Measurements from ENCODE around the gene PEX11G. TPM values are rescaled to one million over a fixed set of nuclear protein-coding genes. Genes with fewer than 3 reads are reported as not detected.

Gene PEX11G
- total and polyA plus RNA-seq, 10 of the 15 experiments (the other 5 are each of a cell fraction or from before 2014, with no cell fraction given) = 0.05 to 1.8 (median 0.73) TPM; not detected in 1

DNA sequence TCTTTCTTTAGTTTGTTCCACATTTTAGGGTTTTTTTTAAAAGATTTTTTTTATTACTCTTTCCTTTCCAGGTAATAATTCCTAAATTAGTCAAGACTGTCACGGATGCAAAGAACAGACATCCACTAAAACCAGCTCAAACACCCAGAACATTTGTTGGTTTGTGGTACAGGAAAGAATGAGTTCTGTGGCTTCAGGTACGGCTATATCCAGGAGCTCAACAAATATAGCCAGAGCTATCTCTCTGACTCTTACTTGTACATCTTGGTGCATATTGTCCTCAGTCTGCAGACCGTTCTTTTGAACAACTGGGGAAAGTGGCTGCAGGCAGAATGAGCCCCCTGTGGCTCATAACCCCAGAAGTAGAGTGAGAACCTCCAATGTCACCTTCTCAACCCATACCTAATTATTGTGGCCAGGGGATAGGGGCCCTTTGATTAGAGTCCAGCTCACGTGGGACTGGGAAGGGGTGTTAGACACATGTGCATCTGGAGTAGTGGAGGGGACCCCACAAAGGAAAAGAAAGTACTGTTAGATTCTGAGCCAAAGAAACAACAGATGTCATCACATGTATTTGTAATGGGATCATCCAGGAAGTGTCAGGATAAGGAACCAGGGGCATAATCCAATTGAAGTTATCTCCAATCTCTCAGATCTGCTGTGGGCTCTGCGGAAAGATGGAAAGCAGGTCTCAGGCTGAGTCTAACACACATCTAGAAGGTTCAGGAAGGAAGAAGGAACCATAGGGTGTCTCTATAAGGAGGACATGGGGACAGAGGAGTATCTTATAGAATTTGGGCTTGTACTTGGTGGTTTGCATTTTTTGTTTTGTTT lies 25.2 kb upstream of the PEX11G start (continued):
- TF ChIP-seq, protein P1, sequence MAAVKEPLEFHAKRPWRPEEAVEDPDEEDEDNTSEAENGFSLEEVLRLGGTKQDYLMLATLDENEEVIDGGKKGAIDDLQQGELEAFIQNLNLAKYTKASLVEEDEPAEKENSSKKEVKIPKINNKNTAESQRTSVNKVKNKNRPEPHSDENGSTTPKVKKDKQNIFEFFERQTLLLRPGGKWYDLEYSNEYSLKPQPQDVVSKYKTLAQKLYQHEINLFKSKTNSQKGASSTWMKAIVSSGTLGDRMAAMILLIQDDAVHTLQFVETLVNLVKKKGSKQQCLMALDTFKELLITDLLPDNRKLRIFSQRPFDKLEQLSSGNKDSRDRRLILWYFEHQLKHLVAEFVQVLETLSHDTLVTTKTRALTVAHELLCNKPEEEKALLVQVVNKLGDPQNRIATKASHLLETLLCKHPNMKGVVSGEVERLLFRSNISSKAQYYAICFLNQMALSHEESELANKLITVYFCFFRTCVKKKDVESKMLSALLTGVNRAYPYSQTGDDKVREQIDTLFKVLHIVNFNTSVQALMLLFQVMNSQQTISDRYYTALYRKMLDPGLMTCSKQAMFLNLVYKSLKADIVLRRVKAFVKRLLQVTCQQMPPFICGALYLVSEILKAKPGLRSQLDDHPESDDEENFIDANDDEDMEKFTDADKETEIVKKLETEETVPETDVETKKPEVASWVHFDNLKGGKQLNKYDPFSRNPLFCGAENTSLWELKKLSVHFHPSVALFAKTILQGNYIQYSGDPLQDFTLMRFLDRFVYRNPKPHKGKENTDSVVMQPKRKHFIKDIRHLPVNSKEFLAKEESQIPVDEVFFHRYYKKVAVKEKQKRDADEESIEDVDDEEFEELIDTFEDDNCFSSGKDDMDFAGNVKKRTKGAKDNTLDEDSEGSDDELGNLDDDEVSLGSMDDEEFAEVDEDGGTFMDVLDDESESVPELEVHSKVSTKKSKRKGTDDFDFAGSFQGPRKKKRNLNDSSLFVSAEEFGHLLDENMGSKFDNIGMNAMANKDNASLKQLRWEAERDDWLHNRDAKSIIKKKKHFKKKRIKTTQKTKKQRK (IDR thresholded peaks at IDR 0.05; ENCODE audit: low read depth, low read length) = no peak

DNA sequence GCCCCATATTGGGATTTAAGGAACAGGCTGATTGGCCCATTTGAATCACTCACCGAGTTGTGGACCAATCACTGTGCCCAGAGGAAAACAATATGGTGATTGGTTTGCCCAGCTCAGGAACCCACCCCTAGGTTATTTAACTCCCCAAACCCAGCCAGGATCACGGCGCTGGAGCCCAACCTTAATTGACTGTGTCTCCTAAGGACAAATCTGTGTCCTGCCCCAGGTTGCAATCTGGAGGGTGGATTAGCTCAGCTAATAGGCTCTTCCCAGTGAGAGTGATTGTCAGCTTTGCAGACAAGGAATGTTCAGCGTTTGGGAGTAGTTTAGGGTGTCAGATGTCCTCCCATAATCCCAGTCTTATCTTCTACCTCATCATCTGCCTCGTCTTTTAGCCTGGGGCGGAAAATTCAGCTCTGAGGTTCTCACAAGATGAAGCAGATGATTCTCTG lies 23.6 kb upstream of the PEX11G start:
- ATAC-seq = no peak
- no peak for FAIRE-seq
- Histone ChIP-seq H3K4me1 (ENCODE audit: control insufficient read depth, insufficient read depth, low read length) (no peaks in the 10 kb centered on the region), H3K4me3 (no peak overlapping the region), H3K79me2 (ENCODE audit: control insufficient read depth, insufficient read depth, low read length) (no peaks in the 10 kb centered on the region), H3K36me3 (ENCODE audit: control insufficient read depth in 2 of 2, insufficient read depth in 2 of 2, low read length in 1 of 2) (no peaks in the 10 kb centered on the region), H2AFZ (ENCODE audit: control insufficient read depth, low read depth, low read length) (no peak overlapping the region), H3K27ac (ENCODE audit: control insufficient read depth, insufficient read depth) (no peak overlapping the region), H3K9me3 (replicated peaks; ENCODE audit: control insufficient read depth, insufficient read depth, low read length) (no peaks in the 10 kb centered on the region), H4K20me1 (ENCODE audit: control insufficient read depth, insufficient read depth) (no peaks in the 10 kb centered on the region), H3K9ac (ENCODE audit: control insufficient read depth, insufficient read depth, low read length) (no peak overlapping the region), H3K27me3 (replicated peaks in 1 of 2; ENCODE audit: control insufficient read depth in 2 of 2, insufficient read depth in 2 of 2, low read length in 1 of 2) (peaks cover 3 to 4% of the 10 kb centered on the region in 2 experiments; a peak in 2 of 4 replicates), H3K4me2 (ENCODE audit: control insufficient read depth, insufficient read depth) (no peak overlapping the region)
- no peak for DNase-seq (ENCODE audit: low read depth, low spot score)
- WGBS (ENCODE audit: insufficient coverage, insufficient replicate concordance, low lambda C conversion rate, missing lambda C conversion rate) = 22% methylated on average over 6 of the region's 6 CpGs
- ChIA-PET POLR2A (no interaction called here), RAD21 (ENCODE audit: unreplicated experiment) (no interaction called here), CTCF (interaction anchor here (2.2 kb wide), 1 partner anchor 56 kb away, joined by 5 read pairs; no protein-coding TSS in a partner anchor), SMC1A (ENCODE audit: uncharacterized antibody, unreplicated experiment) (interaction anchor here (1.1 kb wide), 1 partner anchor 116 kb away, joined by 3 read pairs; no protein-coding TSS in a partner anchor)
- intact Hi-C loops (cut with micrococcal nuclease; ENCODE audit: unreplicated experiment) (no loop called here), in situ Hi-C loops (cut with MboI) (no loop called here)
- no TSS peak for BruUV-seq (replicated peaks)
- TF ChIP-seq CBFB (IDR thresholded peaks at IDR 0.05; ENCODE audit: low read depth) = no peak
- no peak for TF ChIP-seq EED (IDR thresholded peaks at IDR 0.05; ENCODE audit: low read depth)
- TF ChIP-seq POU2F2 (IDR thresholded peaks at IDR 0.05; ENCODE audit: borderline replicate concordance, low read depth, low read length) = no peak
- TF ChIP-seq, protein P2, sequence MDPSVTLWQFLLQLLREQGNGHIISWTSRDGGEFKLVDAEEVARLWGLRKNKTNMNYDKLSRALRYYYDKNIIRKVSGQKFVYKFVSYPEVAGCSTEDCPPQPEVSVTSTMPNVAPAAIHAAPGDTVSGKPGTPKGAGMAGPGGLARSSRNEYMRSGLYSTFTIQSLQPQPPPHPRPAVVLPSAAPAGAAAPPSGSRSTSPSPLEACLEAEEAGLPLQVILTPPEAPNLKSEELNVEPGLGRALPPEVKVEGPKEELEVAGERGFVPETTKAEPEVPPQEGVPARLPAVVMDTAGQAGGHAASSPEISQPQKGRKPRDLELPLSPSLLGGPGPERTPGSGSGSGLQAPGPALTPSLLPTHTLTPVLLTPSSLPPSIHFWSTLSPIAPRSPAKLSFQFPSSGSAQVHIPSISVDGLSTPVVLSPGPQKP (IDR thresholded peaks at IDR 0.05; ENCODE audit: low read depth, low read length) = no peak
- no peak for TF ChIP-seq ZNF622 (IDR thresholded peaks at IDR 0.05)
- TF ChIP-seq, protein P1 (IDR thresholded peaks at IDR 0.05; ENCODE audit: low read depth, low read length) = no peak
- TF ChIP-seq RAD21 (IDR thresholded peaks at IDR 0.05; ENCODE audit: insufficient read depth, low read depth, low read length) = no peak
- no peak for TF ChIP-seq SREBF2 (IDR thresholded peaks at IDR 0.05; ENCODE audit: low read length)
- TF ChIP-seq TAF1 (IDR thresholded peaks at IDR 0.05; ENCODE audit: borderline replicate concordance, low read depth, low read length) = no peak
- TF ChIP-seq NFYB (IDR thresholded peaks at IDR 0.05; ENCODE audit: insufficient read depth, low read depth, low read length) = no peak
- no peak for TF ChIP-seq NFYA (IDR thresholded peaks at IDR 0.05; ENCODE audit: borderline replicate concordance, low read depth, low read length)
- TF ChIP-seq, protein P3, sequence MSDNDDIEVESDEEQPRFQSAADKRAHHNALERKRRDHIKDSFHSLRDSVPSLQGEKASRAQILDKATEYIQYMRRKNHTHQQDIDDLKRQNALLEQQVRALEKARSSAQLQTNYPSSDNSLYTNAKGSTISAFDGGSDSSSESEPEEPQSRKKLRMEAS (IDR thresholded peaks at IDR 0.05; ENCODE audit: low read depth, low read length) = no peak

All from GM12878 (cell line).